Activated T-cell treated with anti-CD3 and anti-CD28 coated beads, Interleukin-2, amount 50 U/mL, for 48 hours (primary cell): Measurements from ENCODE around the gene BRINP3.
"Not testable (repeated sequence)": the region's sequence is repeated elsewhere in the genome, so short reads cannot be mapped to it uniquely, and the experiment has no call there.

ENCODE experiments used
- DNase-seq, 2 experiments: peaks; one replicate each; pipeline ENCODE4 v3.0.0-alpha.2; 2020

Gene BRINP3

GRCh38 chr1:190176776-190177175 is 300.9 kb downstream of the BRINP3 start:
- no peak for DNase-seq

DNA sequence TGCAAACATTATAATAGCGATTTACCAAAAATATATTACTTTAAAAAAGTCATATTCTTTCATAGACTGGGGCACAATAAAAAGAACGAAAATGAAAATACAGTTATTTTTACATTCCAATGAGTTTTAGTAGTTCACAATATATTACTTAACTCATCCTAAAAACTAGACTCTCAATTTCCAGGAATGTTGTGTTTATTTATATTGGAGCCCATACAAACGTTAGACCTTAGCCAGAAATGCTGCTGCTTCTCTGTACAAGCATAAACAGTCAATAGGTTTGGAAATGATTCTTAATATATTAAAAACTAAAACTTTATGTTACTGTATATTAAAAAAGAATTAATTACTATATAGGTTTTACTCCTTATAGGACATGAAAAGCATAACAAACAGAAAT is 302.3 kb downstream of the BRINP3 start:
- no peak for DNase-seq

GRCh38 chr1:190172651-190173430 is 304.8 kb downstream of the BRINP3 start:
- DNase-seq, result no peak

DNA sequence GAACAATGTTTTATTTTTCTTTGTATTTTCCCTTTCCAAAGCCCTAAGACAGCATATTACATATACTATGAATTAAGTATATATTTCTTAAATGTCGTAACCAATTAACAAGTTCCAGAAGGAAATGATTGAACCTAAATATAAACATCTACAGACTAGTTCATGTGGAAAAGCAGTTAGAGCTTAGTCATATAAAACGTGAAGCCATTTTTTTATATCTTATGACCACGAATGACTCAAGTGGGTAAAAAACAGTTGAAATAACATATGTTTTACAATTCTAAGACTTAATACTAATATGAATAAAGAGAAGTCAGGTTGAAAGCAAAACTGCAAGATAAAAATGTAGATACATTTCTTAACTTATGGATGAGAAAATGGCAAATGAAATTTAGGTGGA is 307.3 kb downstream of the BRINP3 start:
- DNase-seq, result no peak

- DNase-seq, result no peak
Measured at GRCh38 chr1:190169311-190170067, 308.2 kb downstream of the BRINP3 start.

- no peak for DNase-seq
Measured at GRCh38 chr1:190168893-190169280, 308.8 kb downstream of the BRINP3 start.

DNA sequence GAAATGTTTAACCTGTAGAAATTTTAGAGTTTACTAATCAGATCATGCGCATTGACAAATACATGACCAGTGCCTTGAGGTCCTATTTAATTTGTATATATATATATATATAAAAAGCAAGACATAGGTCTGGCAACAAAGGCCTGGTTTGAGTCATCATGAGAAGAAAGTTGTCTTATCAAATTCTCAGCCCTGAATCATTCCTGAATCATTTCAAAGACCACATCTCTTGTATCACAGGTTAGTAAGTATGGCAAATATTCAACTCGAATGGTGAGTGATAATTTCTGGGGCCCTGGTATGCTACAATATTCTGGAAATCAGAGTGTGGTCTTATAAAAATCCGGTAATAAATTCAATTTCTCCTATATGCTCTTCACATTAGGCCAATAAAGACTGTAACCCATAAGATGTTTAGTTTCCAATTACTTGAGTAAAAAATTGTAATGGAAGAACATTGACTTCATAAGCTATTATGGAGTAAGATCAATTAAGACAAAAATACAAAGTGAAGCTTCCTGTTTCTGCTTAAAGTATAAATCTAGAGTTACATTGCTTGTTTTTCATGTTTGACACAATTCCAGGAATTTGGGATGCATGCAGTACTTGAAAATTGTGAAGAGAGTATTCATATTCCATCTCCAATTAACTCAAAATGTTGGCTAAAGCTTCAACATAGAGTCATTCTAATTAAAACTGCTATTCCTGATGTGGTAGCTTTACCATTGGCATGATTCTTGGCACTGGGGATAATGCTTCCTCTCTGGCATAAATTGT is 309.4 kb downstream of the BRINP3 start:
- no peak for DNase-seq

GRCh38 chr1:190159146-190159545 is 318.5 kb downstream of the BRINP3 start:
- no peak for DNase-seq

- no peak for DNase-seq
Measured at GRCh38 chr1:190154744-190155143, 322.9 kb downstream of the BRINP3 start.

DNA sequence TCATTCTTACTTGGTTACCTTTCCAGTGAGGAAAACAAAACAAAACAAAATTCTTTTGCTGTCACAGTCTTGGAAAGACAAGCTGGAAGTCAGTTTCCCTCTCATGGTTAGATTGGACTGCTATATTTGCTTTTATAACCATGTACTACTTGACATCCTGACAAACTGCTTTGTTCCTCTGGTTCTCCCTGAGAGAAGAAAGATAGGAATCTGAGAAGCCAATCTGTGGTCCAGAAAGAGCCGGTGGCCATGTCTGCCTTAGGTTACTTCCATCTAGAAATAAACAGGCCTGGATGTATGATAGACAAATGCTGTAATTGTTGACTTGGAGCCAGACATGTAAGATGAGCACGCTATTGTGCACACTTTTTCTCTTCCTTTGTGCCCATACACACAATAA is 330.0 kb downstream of the BRINP3 start:
- DNase-seq, result no peak

DNA sequence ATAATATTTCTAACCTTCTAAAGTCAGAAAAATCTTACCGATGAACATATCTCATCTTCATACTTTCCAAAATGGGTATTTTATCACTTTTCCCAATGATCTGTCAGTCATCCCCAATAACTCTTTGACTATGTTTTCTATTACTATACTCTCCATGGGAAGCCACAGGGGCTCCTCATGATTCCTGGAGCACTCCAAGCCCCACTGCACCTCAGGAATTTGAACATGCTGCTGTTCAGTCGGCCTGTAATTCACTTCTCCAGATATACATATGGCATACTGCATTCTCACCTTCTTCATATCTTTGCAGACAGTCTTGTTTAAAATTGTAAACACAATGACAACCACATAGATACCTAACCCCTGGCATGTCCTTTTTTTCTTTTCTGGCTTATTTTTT is 333.0 kb downstream of the BRINP3 start:
- no peak for DNase-seq

GRCh38 chr1:190140644-190141043 is 337.0 kb downstream of the BRINP3 start:
- no peak for DNase-seq

- no peak for DNase-seq
Measured at GRCh38 chr1:190138702-190139101, 339.0 kb downstream of the BRINP3 start.

DNA sequence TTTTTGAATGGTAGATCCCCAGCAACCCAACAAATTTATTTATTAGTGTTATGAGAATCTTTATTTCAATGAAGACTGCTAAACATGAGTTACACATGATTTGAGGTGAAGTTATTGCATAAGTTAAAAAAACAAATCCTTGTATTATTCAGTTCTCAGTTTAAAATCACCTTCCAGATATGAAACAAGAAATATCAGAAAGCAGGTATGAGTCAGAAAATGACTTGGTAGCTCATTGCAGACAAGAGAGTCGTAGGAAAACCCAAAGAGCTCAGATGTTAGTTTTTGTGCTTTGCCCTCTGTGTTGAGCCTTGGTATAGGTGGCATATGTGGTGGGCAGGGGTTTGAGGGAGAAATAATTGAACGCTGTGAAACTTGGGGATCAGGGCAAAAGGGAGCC is 339.4 kb downstream of the BRINP3 start:
- no peak for DNase-seq

DNA sequence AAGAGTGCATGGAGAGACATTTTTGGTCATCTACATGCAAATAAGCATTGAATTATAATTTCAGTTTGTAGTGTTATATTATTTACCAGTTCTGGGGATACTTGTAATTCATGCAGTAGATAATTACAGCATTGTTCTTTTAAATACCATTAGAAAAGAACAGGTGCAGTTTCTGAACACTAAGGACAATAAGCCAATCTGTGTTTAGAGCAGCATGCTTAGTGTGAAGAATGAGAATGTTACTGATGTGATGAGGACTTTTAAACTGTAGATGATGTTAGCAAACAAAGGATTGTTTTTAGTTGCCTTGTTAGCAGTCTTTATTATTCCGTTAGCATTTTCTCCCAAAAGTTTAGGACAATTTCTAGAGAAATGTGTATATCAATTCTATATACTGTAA is 348.3 kb downstream of the BRINP3 start:
- DNase-seq, result no peak

- no peak for DNase-seq
Measured at GRCh38 chr1:190126728-190127127, 350.9 kb downstream of the BRINP3 start.

DNA sequence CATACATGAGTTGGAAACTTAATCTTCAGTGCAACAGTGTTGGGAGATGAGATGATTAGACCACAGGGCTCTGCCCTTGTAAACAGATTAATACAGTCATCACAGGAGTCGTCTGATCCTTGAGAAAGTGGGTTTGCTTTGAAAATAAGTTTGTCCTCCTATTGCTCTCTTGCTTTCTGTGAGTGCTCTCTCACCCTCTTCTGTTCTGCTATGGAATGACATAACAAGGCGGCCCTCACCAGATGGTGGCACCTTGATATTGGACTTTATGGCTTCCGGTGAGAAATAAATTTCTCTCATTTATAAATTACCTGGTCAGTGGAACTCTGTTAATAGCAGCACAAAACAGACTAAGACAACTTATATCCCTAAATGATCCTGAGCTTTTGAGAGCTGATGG is 353.6 kb downstream of the BRINP3 start:
- no peak for DNase-seq

DNA sequence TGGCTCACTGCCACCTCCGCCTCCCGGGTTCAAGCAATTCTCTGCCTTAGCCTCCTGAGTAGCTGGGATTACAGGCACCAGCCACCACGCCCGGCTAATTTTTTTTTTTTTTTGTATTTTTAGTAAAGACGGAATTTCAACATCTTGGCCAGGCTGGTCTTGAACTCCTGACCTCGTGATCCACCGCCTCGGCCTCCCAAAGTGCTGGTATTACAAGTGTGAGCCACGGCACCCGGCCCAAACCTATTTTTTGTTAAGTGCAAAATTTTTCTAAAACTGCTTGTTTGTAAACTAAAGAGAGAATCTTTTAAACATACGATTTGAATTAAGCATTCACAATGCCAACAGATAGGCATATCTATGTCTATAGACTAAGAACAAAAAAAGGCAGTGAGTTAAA is 357.1 kb downstream of the BRINP3 start:
- not testable (repeated sequence) for DNase-seq

DNA sequence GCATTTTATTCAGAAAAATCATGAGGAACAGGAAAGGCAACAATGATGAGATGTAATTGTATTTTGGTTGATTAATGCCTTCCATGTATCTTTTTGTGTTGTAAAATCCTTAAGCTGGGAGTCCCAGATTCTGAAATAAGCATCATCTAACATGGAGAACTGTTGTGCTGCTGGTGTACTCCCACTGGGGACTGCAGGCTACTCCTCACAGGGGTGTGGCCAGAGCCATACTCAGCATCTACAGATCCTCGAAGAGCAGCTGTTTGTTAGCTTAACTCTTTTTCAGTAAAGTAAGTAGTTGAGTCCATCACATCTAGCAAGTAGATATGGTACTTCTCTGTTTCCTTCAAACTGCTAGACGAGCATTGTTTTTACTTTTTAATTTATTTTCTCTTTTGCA is 358.0 kb downstream of the BRINP3 start:
- no peak for DNase-seq

GRCh38 chr1:190116921-190117320 is 360.7 kb downstream of the BRINP3 start:
- DNase-seq, result no peak

DNA sequence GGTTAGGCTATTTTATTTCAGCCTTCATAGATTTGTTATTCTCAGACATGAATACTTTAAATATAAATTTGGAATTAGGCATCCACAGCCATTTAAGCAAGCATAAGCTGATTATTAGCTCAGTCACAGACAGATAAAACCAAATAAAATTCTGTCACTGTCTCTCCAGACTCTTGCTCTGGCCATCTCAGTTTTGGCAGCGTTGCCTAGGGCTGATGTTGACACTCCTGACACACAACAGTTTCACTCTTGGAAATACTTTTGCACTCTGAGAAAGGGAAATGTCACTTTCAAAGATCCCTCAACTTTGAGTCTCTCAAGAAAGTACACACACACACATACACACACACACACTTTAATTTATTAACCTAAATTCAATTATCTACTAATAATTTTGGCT is 372.7 kb downstream of the BRINP3 start:
- no peak for DNase-seq

- no peak for DNase-seq
Measured at GRCh38 chr1:190102757-190103326, 374.8 kb downstream of the BRINP3 start.

- no peak for DNase-seq
Measured at GRCh38 chr1:190101756-190102155, 375.9 kb downstream of the BRINP3 start.
